GM21717 (cell line): ENCODE data around the gene LITAF.
A peak's percentile ranks its signal among the peaks of the same experiment; 100 is the strongest.
"Not testable (repeated sequence)": the region's sequence is repeated elsewhere in the genome, so short reads cannot be mapped to it uniquely, and the experiment has no call there.

Experiments
- ATAC-seq: cut with Tn5 transposase; IDR thresholded peaks from one replicate; pipeline ENCODE4 v1.9.1; 2021; ENCODE audit warnings: mild to moderate bottlenecking, moderate library complexity; ENCODE audit not compliant: unreplicated experiment

Gene LITAF

DNA sequence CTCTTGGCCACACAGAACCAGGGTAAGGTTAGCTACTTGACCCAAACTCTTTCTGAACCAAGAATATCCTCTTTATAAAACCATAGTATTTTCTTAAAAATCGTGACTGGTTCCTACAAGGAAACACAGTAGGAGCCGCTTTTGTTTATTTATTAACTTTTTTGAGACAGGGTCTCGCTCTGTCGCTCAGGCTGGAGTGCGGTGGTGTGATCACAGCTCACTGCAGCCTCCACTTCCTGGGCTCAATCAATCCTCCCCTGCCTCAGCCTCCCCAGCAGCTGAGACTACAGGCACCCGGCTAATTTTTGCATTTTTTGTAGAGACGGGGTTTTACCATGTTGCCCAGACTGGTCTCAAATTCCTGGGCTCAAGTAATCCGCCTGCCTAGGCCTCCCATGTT is 14.7 kb upstream of the LITAF start:
- ATAC-seq: no peak

GRCh38 chr16:11599579-11599978 is 12.9 kb upstream of the LITAF start:
- ATAC-seq: no peak

- ATAC-seq: no peak
Measured at GRCh38 chr16:11597235-11598095, 10.7 kb upstream of the LITAF start.

GRCh38 chr16:11596572-11597226 is 10.0 kb upstream of the LITAF start:
- ATAC-seq: no peak

DNA sequence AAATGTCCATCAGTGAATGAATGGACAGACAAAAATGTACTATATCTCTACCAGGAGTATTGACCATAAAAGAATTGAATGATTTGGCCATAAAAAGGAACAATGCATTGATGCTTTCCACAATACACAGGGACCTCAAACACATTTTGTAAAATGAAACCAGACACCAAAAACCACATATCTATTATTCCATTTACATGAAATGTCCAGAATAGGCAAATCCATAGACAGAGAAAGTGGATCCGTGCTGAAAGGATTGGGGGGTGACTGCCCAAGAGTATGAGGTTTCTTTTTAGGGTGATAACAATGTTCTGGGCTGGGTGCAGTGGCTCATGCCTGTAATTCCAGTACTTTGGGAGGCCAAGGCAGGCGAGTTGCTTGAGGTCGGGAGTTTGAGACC is 6.9 kb upstream of the LITAF start:
- ATAC-seq: no peak

DNA sequence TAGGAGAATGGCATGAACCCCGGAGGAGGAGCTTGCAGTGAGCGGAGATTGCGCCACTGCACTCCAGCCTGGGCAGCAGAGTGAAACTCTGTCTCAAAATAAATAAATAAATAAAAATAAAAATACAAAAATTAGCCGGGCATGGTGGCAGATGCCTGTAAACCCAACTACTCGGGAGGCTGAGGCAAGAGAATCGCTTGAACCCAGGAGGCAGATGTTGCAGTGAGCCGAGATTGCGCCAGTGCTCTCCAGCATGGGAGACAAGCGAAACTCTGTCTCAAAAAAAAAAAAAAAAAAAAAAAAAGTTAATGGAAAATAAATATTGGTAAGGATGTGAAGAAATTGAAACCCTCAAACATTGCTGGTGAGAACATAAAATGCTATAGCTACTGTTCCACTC is 6.4 kb upstream of the LITAF start:
- ATAC-seq: not testable (repeated sequence)

DNA sequence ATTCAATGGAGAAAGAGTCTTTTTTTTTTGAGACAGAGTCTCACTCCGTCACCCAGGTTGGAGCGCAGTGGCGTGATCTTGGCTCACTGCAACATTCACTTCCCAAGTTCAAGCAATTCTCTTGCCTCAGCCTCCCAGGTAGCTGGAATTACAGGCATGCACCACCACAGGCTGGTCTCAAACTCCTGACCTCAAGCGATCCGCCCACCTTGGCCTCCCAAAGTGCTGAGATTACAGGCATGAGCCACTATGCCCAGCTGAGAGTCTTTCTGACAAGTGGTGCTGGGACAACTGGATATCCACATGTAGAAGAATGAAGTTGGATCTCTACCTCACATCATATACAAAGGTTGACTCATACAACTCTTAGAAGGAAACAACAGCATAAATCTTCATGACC is 4.9 kb upstream of the LITAF start:
- not testable (repeated sequence) for ATAC-seq

- ATAC-seq: no peak
Measured at GRCh38 chr16:11589198-11589550, 2.5 kb upstream of the LITAF start.

DNA sequence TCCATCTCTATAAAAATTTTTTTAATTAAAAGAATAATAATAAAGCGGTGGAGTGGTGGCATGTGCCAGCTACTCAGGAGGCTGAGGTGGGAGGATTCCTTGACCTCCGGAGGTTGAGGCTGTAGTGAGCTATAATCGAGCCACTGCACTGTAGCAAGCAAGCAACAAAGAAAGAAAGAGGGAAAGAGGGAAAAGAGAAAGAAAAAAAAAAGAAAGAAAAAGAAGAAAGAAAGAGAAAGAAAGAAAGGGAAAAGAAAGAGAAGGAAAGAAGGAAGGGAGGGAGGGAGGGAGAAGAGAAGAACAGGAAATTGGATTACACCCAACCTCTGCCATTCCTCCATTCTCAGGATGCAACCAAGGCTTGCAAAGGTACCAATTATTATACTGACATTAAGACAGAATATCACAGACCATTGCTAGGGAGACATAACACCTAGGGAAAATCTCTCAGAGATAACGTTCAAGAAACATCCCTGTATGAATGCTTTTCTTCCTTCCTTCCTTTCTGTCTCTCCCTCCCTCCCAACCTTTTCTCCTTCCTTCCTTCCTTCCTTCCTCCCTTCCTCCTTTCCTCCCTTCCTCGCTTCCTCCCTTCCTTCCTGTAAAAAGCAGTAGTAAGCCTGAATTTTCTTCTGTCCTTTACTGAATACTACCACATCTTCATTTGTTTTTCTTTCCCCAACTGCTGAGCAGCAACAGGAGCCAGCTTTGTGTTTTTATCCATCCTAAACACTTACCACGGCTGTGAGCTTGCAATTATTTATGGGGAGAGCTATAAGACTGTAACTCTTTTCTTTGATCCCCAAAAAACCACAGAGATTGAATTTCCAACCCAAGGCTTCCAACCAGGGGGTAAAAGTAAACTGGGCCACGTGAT is 1.8 kb upstream of the LITAF start:
- ATAC-seq: no peak

DNA sequence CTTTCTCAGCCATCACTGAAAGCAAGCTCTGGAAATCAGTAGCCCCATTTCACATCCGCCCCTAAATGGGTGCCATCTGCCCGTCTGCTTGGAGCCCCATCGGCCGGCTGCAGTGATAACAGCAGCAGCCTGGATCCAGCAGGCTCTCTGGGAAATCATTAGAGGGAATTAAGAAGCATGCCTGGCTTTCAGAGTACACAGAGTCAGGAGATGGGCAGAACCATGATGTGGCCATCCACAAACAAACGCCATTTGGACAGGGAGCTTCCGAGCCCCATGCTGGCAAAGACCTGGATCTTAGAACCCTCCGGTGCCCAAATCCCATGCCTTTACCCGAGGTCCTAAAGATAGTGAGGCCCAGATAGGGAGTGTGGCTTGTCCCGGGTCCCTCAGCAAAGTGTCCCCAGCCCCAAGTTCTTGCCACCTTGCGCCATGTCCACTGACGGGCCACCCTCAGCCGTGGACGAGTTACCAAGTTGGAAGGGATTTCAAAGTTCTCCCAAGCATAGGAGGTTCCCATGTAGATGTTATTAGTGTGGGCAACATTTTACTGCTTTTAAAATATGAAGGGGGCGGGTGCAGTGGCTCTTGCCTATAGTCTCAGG is 1.0 kb upstream of the LITAF start:
- ATAC-seq: no peak

DNA sequence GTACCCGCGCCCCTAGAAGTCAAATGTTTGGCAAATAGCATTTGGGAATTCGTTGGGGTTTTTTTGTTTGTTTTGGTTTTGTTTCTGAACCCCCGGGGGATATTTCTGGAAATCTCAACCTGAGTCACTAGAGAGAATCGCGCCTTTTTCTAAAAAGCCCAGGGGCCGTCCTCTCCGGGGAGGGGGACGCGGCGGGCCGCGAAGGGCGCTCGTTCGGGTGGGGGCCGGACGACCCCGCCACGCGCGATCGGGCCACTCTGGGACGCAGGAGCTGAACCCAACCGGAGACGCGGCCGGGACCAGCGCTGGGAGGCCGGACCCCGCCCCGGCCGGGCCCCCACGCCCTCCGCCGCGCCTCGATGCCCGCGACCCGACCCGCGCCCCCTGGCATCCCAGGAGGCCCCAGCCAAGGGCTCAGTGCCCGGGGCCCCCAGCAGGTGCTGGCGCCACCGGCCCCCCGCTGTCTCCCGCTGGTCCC is 302 bp downstream of the LITAF start:
- peak; percentile 7 for ATAC-seq

DNA sequence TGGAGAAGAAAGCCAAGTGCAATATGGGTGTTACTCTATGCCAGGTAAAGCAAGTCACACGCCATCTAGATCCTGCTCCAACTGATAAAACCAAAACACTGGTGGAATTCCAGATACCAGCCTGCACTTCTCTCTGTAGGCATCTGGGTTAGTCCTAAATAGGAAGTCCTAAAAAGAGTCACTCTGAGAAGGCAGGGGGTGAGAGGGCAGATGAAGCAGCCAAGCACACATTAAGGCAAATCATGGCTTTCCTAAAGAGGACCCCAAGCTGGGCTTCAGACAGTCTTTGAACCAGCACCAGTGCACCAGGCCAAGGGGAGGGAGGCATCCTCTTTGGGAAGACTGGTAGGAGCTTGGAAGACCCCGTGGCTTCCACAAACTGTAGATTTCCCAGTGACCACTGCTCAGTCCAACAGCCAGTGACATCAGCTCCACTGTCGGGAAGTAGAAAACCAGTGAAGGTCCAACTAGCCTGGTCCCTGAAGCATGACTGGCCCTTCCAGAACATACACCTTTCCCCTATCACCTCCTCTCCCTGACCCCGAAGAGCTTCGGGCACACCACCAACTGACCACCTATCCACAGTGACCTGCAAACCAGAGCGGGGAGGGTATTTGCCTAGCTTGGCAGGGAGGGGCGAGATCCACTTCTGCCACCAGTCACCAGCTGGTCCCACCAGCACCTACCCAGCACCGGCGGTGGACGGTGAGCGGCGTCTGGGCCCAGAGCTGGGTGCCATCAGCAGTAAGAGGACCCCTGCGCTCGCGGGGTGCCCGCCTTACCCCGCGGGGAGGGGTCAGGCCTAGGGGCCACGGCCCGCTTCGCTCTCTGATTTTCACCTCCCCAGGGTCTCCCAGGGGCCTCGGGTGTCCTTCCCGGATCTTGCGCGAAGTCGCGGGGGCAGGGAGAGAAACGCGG is 1.0 kb downstream of the LITAF start:
- peak; percentile 19 for ATAC-seq

DNA sequence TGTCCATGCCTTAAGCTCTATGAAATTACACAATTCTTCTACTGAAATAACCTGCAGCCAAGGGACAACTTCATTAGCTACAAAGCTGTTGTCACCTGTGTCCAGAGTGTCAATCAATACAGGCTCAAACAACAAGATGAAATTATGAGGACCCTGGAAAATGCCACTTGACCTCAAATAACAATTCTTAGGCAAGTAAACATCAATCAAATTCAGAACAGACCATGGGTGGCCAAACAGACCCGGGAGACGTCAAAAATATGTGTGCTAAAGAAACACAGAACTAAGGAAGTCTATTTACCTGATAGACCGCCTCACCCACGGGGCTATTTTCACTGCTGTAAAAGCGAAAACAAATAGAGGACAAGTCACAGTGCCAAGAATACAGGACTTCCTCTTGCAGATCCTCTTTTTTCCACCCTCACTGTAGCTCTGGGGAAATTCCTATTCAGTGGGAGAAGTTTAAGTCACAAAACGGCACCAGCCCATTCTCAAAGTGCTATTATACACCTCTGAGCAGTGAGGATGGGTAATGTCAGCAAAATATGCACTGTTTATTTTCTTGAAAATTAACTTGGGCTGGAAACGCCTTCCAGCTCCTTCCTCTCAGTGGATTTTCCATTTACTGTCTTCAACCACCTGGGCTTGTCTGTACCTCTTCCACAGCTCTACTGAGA is 2.7 kb downstream of the LITAF start:
- ATAC-seq: no peak

- ATAC-seq: no peak
Measured at GRCh38 chr16:11583166-11583565, 3.6 kb downstream of the LITAF start.

DNA sequence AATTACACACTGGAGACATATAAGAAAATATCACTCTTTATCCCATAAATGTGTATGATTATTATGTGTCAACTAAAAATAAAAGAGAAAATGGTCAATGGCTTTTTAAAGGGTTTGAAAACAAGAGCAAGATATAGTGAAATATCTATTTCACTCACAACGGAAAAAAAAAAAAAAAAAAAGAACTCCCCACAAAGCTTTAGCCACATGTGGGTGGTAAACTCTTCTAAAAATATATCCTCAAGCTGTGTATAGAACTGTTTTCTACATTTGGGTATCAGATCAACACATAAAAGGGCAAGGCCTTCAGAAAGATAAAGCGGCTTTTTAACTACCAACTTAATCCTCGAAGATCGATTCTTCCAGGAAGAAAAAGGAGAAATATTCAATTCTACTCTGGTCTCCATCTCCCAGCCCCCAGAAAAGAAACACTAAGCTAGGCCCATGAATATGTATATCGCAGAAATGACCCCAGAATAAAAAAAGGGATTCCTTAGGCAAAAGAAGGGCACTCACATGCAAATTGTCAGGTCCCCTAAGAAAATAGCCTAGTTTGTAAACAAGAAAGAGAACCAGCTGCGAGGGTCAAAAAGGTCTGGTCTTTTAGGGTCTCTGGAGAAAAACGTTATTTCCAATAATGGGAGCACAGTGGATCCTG is 4.4 kb downstream of the LITAF start:
- ATAC-seq: no peak

- no peak for ATAC-seq
Measured at GRCh38 chr16:11581678-11582077, 5.0 kb downstream of the LITAF start.

DNA sequence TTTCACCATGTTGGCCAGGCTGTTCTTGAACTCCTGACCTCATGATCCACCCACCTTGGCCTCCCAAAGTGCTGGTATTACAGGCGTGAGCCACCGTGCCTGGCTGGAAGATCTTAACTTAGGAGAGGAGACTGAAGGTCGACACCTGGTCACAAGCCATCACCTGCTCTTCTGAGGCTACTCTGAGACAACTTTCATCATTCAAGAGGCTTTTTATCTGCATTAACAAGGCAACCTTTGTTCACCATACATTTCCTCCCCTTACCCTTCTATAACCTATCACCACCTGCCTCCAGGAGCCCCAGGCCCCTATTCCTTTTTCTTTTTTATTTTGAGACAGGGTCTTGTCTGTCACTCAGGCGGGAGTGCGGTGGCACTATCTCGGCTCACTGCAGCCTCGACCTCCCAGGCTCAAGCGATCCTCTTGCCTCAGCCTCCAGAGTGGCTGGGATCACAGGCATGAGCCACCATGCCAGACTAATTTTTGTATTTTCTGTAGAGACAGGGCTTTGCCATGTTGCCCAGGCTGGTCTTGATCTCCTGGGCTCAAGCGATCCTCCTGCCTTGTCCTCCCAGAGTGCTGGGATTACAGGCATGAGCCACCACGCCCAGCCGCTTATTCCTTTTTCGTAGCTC is 6.2 kb downstream of the LITAF start:
- no peak for ATAC-seq

GRCh38 chr16:11577290-11577660 is 9.4 kb downstream of the LITAF start:
- ATAC-seq: not testable (repeated sequence)
